Caco-2 (cell line): ENCODE measurements around the gene ANKRD66. TPM values are rescaled to one million over a fixed set of nuclear protein-coding genes. Genes with fewer than 3 reads are reported as not detected.
"Not testable (repeated sequence)": the region's sequence is repeated elsewhere in the genome, so short reads cannot be mapped to it uniquely, and the experiment has no call there.

ENCODE experiments used
- BruUV-seq: library from RNA; stranded (reverse); fragments of 400-500 nt; replicated peaks from 2 replicates; lab custom pipeline; 2021; lab: Mats Ljungman, UMichigan
- CTCF ChIA-PET: fragments of 300-600 bp; sonication (Branson Sonifier 250); formaldehyde crosslinking; loops from one replicate; lab custom pipeline; 2022; ENCODE audit warnings: antibody characterized with exemption; lab: Charles Lee
- POLR2A ChIA-PET: fragments of 300-600 bp; sonication (Branson Sonifier 250); formaldehyde crosslinking; loops from one replicate; lab custom pipeline; 2022; ENCODE audit warnings: antibody characterized with exemption; lab: Charles Lee
- DNase-seq, 2 experiments: peaks; one replicate each; pipeline versions ENCODE4 v3.0.0 to v3.0.0-alpha.2; 2020 to 2022
- H3K27me3 ChIP-seq: replicated peaks from 2 replicates; pipeline ENCODE4 v1.6.0; 2011; ENCODE audit warnings: low read length; ENCODE audit not compliant: control insufficient read depth, insufficient read depth
- H3K36me3 ChIP-seq: 2 replicates; pipeline ENCODE4 v1.5.1; 2011; ENCODE audit warnings: low read length; ENCODE audit not compliant: control insufficient read depth, insufficient read depth
- H3K4me1 ChIP-seq: fragments of 250-450 bp; sonication (Bioruptor Pico); 2 replicates; pipeline ENCODE4 v1.5.1; 2020; ENCODE audit warnings: mild to moderate bottlenecking
- H3K4me3 ChIP-seq: 2 replicates; pipeline ENCODE4 v1.5.1; 2011; ENCODE audit warnings: low read depth, mild to moderate bottlenecking, control low read depth, low read length
- H3K9me3 ChIP-seq: fragments of 250-450 bp; sonication (Bioruptor Pico); 2 replicates; pipeline ENCODE4 v1.5.1; 2020; ENCODE audit warnings: mild to moderate bottlenecking, moderate library complexity
- H3K27ac Mint-ChIP-seq: one replicate; pipeline ENCODE4 v1.8.0; 2022; ENCODE audit warnings: mixed read lengths; ENCODE audit not compliant: unreplicated experiment
- H3K27me3 Mint-ChIP-seq: one replicate; pipeline ENCODE4 v1.8.0; 2022; ENCODE audit warnings: mixed read lengths; ENCODE audit not compliant: insufficient read depth, unreplicated experiment
- H3K36me3 Mint-ChIP-seq: one replicate; pipeline ENCODE4 v1.8.0; 2022; ENCODE audit warnings: mild to moderate bottlenecking, mixed read lengths; ENCODE audit not compliant: insufficient read depth, unreplicated experiment
- H3K4me1 Mint-ChIP-seq: one replicate; pipeline ENCODE4 v1.8.0; 2022; ENCODE audit warnings: low read depth, mixed read lengths; ENCODE audit not compliant: unreplicated experiment
- H3K4me3 Mint-ChIP-seq: one replicate; pipeline ENCODE4 v1.8.0; 2022; ENCODE audit warnings: mild to moderate bottlenecking, moderate library complexity, mixed read lengths; ENCODE audit not compliant: unreplicated experiment
- H3K9me3 Mint-ChIP-seq: one replicate; pipeline ENCODE4 v1.8.0; 2022; ENCODE audit warnings: mixed read lengths; ENCODE audit not compliant: unreplicated experiment
- CTCF ChIP-seq, 2 experiments: fragments of 200-600 bp in 1 of 2; IDR thresholded peaks; 1 replicate in 1 of 2; 2 replicates in 1 of 2; pipeline versions ENCODE4 v1.5.1 to v1.8.0; 2011 to 2022; ENCODE audit warnings: antibody characterized with exemption in 1 of 2, control low read depth in 1 of 2, inconsistent platforms in 1 of 2, low read depth in 1 of 2, low read length in 1 of 2, mild to moderate bottlenecking in 1 of 2, moderate library complexity in 1 of 2; ENCODE audit not compliant: insufficient read depth in 1 of 2, severe bottlenecking in 1 of 2, unreplicated experiment in 1 of 2
- intact Hi-C: fragments of 100-400 bp; cut with micrococcal nuclease; formaldehyde crosslinking; loops from one replicate; pipeline ENCODE4 v1.10.0; 2022; ENCODE audit not compliant: unreplicated experiment
- total RNA-seq: library from RNA; stranded (reverse); gene quantifications from 2 replicates; pipeline ENCODE4 v1.2.3, GENCODE V29; 2022

Gene ANKRD66
- total RNA-seq, 1 experiment from 2014 or later = not detected

GRCh38 chr6:46763466-46763865 lies 16.7 kb downstream of the ANKRD66 start:
- Histone ChIP-seq H3K4me3 (no peak overlapping the region), H3K36me3 (no peaks in the 10 kb centered on the region), H3K27me3 (no peaks in the 10 kb centered on the region), H3K4me1 (no peaks in the 10 kb centered on the region), H3K9me3 (no peaks in the 10 kb centered on the region; the same call in 1 of the 2 replicates)
- Mint-ChIP-seq H3K27ac (no peak overlapping the region), H3K27me3 (no peaks in the 10 kb centered on the region), H3K4me1 (peaks cover 6% of the 10 kb centered on the region), H3K9me3 (no peaks in the 10 kb centered on the region), H3K4me3 (no peak overlapping the region), H3K36me3 (no peaks in the 10 kb centered on the region)
- BruUV-seq = no TSS peak
- DNase-seq = no peak
- TF ChIP-seq CTCF (IDR thresholded peaks at IDR 0.05; ENCODE audit: insufficient read depth in 1 of 2, low read depth in 1 of 2, low read length in 1 of 2, severe bottlenecking in 1 of 2, unreplicated experiment in 1 of 2) = no peak
- ChIA-PET CTCF (no interaction called here), POLR2A (no interaction called here)
- intact Hi-C loops = no loop called here

DNA sequence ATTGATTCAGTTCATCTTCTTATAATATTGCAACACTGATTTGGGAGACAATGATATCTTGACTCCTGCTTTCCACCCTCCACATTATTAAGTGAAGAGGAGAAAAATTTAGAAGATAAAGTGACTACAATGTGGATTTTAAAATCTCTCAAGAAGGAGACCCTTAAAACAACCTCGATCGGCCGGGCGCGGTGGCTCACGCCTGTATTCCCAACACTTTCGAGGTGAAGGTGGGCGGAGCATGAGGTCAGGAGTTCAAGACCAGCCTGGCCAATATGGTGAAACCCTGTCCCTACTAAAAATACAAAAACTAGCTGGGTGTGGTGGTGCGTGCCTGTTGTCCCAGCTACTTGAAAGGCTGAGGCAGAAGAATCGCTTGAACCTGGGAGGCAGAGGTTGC lies 17.5 kb downstream of the ANKRD66 start:
- H3K36me3 Mint-ChIP-seq, BruUV-seq, H3K27me3 Mint-ChIP-seq, H3K4me3 ChIP-seq, H3K9me3 ChIP-seq, CTCF ChIA-PET, H3K9me3 Mint-ChIP-seq, H3K27me3 ChIP-seq, H3K4me3 Mint-ChIP-seq, H3K36me3 ChIP-seq, DNase-seq, H3K27ac Mint-ChIP-seq, H3K4me1 ChIP-seq, H3K4me1 Mint-ChIP-seq, POLR2A ChIA-PET, intact Hi-C loops: not testable (repeated sequence)

- no peak for DNase-seq
- no TSS peak for BruUV-seq
- POLR2A ChIA-PET = no interaction called here
- Histone ChIP-seq H3K9me3 (no peaks in the 10 kb centered on the region; the same call in 1 of the 2 replicates), H3K36me3 (no peaks in the 10 kb centered on the region), H3K27me3 (no peaks in the 10 kb centered on the region), H3K4me1 (no peaks in the 10 kb centered on the region), H3K4me3 (no peak overlapping the region)
- H3K36me3 Mint-ChIP-seq = no peaks in the 10 kb centered on the region
- intact Hi-C loops = no loop called here
- no peak overlapping the region for H3K27ac Mint-ChIP-seq
- no peak overlapping the region for H3K4me3 Mint-ChIP-seq
- CTCF ChIA-PET = no interaction called here
- H3K27me3 Mint-ChIP-seq = peaks cover 3% of the 10 kb centered on the region
- peaks cover 3% of the 10 kb centered on the region for H3K4me1 Mint-ChIP-seq
- H3K9me3 Mint-ChIP-seq = no peaks in the 10 kb centered on the region
- no peak for TF ChIP-seq CTCF (IDR thresholded peaks at IDR 0.05; ENCODE audit: insufficient read depth in 1 of 2, low read depth in 1 of 2, low read length in 1 of 2, severe bottlenecking in 1 of 2, unreplicated experiment in 1 of 2)
These were observed 18.2 kb downstream of the ANKRD66 start for GRCh38 chr6:46764961-46765360.

GRCh38 chr6:46772016-46772415 lies 25.3 kb downstream of the ANKRD66 start:
- no peak for TF ChIP-seq CTCF (IDR thresholded peaks at IDR 0.05; ENCODE audit: insufficient read depth in 1 of 2, low read depth in 1 of 2, low read length in 1 of 2, severe bottlenecking in 1 of 2, unreplicated experiment in 1 of 2)
- Histone ChIP-seq H3K9me3 (no peaks in the 10 kb centered on the region; the same call in 1 of the 2 replicates), H3K4me1 (no peaks in the 10 kb centered on the region), H3K27me3 (no peaks in the 10 kb centered on the region), H3K4me3 (no peak overlapping the region), H3K36me3 (no peaks in the 10 kb centered on the region)
- Mint-ChIP-seq H3K4me1 (no peaks in the 10 kb centered on the region), H3K36me3 (no peaks in the 10 kb centered on the region), H3K27me3 (peaks cover 3% of the 10 kb centered on the region), H3K27ac (no peak overlapping the region), H3K4me3 (no peak overlapping the region), H3K9me3 (peaks cover 10% of the 10 kb centered on the region)
- ChIA-PET POLR2A (no interaction called here), CTCF (no interaction called here)
- BruUV-seq = no TSS peak
- intact Hi-C loops = no loop called here
- DNase-seq = no peak
